ENCODE results near the gene PPP1R3D. TPM values are rescaled to one million over a fixed set of nuclear protein-coding genes. Genes with fewer than 3 reads are reported as not detected.

The PPP1R3D gene
- total RNA-seq, 1 donor from 2014 or later, result 3.5 TPM

GRCh38 chr20:59985164-59985563, 45.1 kb upstream of the PPP1R3D start:
- no peak for DNase-seq (ENCODE audit: low spot score)
- Mint-ChIP-seq H3K4me1 (ENCODE audit: unreplicated experiment) (peaks cover 2% of the 10 kb centered on the region), H3K27ac (ENCODE audit: unreplicated experiment) (no peak overlapping the region), H3K27me3 (ENCODE audit: unreplicated experiment) (no peaks in the 10 kb centered on the region), H3K4me3 (ENCODE audit: unreplicated experiment) (no peak overlapping the region), H3K9me3 (ENCODE audit: unreplicated experiment) (no peaks in the 10 kb centered on the region), H3K36me3 (ENCODE audit: low read depth, unreplicated experiment) (no peaks in the 10 kb centered on the region)
- TF ChIP-seq CTCF (IDR thresholded peaks at IDR 0.05; ENCODE audit: unreplicated experiment), result no peak

GRCh38 chr20:59984541-59984940, 44.4 kb upstream of the PPP1R3D start:
- H3K4me3 Mint-ChIP-seq (ENCODE audit: unreplicated experiment), result no peak overlapping the region
- no peak for TF ChIP-seq CTCF (IDR thresholded peaks at IDR 0.05; ENCODE audit: unreplicated experiment)

DNA sequence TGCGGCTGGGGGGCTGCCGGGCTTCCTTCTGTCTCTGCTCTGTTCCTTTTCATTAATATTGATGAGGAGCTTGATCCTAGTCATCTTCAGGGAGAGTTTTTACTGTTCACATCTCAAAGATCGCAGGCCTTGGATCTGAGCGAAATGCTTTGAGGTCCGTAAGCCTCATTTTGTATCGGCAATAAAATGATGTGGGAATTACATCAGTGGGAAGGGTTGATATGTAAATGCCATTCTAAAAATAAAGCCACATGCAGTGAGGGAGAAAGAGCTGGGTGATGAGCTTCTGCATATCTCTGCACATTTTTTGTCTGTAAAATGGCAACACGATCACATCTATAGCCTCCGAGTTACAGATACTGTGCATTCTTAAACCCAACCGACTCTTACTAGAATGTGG, 43.0 kb upstream of the PPP1R3D start:
- no peak for TF ChIP-seq CTCF (IDR thresholded peaks at IDR 0.05; ENCODE audit: unreplicated experiment)
- Mint-ChIP-seq H3K4me1 (ENCODE audit: unreplicated experiment) (no peaks in the 10 kb centered on the region), H3K9me3 (ENCODE audit: unreplicated experiment) (no peaks in the 10 kb centered on the region), H3K36me3 (ENCODE audit: low read depth, unreplicated experiment) (no peaks in the 10 kb centered on the region), H3K4me3 (ENCODE audit: unreplicated experiment) (no peak overlapping the region), H3K27me3 (ENCODE audit: unreplicated experiment) (no peaks in the 10 kb centered on the region), H3K27ac (ENCODE audit: unreplicated experiment) (no peak overlapping the region)
- DNase-seq (ENCODE audit: low spot score), result no peak

More at GRCh38 chr20:59984541-59984940, 44.4 kb upstream of the PPP1R3D start:
- Mint-ChIP-seq H3K27me3 (ENCODE audit: unreplicated experiment) (no peaks in the 10 kb centered on the region), H3K4me1 (ENCODE audit: unreplicated experiment) (peaks cover 2% of the 10 kb centered on the region), H3K27ac (ENCODE audit: unreplicated experiment) (no peak overlapping the region), H3K9me3 (ENCODE audit: unreplicated experiment) (no peaks in the 10 kb centered on the region), H3K36me3 (ENCODE audit: low read depth, unreplicated experiment) (no peaks in the 10 kb centered on the region)
- DNase-seq (ENCODE audit: low spot score), result no peak

DNA sequence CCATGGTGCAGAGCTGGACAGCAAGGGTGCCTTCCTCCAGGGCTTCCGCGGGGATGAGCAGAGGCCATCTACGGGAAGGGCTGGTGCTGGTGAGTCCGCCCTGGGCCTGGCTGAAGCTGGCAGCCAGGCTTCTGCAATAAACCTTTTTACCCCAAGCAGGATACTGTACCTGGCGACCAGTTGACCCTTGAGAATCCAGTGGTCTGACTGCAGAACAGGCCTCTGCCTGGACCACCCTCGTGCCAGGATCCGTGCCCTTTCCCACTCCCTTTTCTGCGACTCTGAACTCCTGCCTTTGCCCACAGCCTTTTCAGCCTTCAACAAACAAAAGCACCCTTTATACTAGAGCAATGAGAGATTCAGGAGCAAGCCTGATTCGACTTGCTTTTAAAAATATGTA, 37.0 kb upstream of the PPP1R3D start:
- no peak for TF ChIP-seq CTCF (IDR thresholded peaks at IDR 0.05; ENCODE audit: unreplicated experiment)
- Mint-ChIP-seq H3K9me3 (ENCODE audit: unreplicated experiment) (no peaks in the 10 kb centered on the region), H3K27ac (ENCODE audit: unreplicated experiment) (no peak overlapping the region), H3K4me1 (ENCODE audit: unreplicated experiment) (no peaks in the 10 kb centered on the region), H3K36me3 (ENCODE audit: low read depth, unreplicated experiment) (no peaks in the 10 kb centered on the region), H3K4me3 (ENCODE audit: unreplicated experiment) (no peak overlapping the region), H3K27me3 (ENCODE audit: unreplicated experiment) (peaks cover 2% of the 10 kb centered on the region)
- no peak for DNase-seq (ENCODE audit: low spot score)

DNA sequence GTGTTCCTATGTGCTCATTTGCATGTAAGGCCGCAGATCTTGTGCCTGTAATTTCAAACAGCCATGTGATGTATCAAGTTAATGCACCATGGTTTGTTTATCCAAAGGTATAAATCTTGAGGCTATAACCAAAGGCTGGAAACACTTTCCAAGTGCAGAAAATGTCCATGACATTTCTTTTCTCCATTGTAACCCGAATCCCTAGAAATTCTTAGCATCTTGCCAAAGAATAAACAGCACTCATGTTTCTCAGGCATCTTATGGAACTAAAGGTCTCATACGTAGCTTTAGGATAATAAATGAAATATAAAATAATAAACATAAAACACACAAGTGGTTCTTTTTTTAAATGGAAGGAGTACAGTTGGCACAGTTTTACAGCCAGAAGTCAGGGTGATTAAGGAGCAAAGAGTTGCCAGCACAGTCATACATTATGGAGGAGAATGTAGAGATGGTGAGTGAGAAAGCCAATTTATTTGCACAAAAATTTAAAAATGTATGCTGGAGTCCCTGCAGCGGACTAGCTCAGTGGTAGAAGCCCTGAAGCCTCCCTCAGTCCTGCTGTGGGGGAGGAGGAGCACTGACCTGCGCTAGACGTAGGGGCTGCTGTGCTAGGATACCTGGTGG, 36.2 kb upstream of the PPP1R3D start:
- H3K27ac Mint-ChIP-seq (ENCODE audit: unreplicated experiment), result no peak overlapping the region
- TF ChIP-seq CTCF (IDR thresholded peaks at IDR 0.05; ENCODE audit: unreplicated experiment), result no peak
- peaks cover 2% of the 10 kb centered on the region for H3K27me3 Mint-ChIP-seq (ENCODE audit: unreplicated experiment)
- no peak for DNase-seq (ENCODE audit: low spot score)
- no peaks in the 10 kb centered on the region for H3K4me1 Mint-ChIP-seq (ENCODE audit: unreplicated experiment)
- no peak overlapping the region for H3K4me3 Mint-ChIP-seq (ENCODE audit: unreplicated experiment)
- H3K36me3 Mint-ChIP-seq (ENCODE audit: low read depth, unreplicated experiment), result no peaks in the 10 kb centered on the region
- no peaks in the 10 kb centered on the region for H3K9me3 Mint-ChIP-seq (ENCODE audit: unreplicated experiment)

All from endothelial cell (in vitro differentiated cells).